ENCODE results near the gene PLS1. TPM values are rescaled to one million over a fixed set of nuclear protein-coding genes. Genes with fewer than 3 reads are reported as not detected.
"Not testable (repeated sequence)": the region's sequence is repeated elsewhere in the genome, so short reads cannot be mapped to it uniquely, and the experiment has no call there.

Gene PLS1
- polyA plus RNA-seq, 1 experiment, result 0.23 TPM

- no peak overlapping the region for H3K4me3 ChIP-seq (ENCODE audit: low read depth, low read length)
- no peak for DNase-seq (ENCODE audit: low read depth)
- no peaks in the 10 kb centered on the region for H3K27me3 ChIP-seq (ENCODE audit: control insufficient read depth, insufficient read depth, low read length)
- no peaks in the 10 kb centered on the region for H3K36me3 ChIP-seq (ENCODE audit: control insufficient read depth, insufficient read depth, low read length)
- TF ChIP-seq CTCF (IDR thresholded peaks at IDR 0.05; ENCODE audit: insufficient read depth, low read depth, low read length), result no peak
- ChIA-PET CTCF (interaction anchor here (0.8 to 1.2 kb wide), 2 partner anchors 11 to 231 kb away, joined by 3 to 4 read pairs; no protein-coding TSS in a partner anchor), POLR2A (no interaction called here)
These were observed 1.7 kb downstream of the PLS1 start for GRCh38 chr3:142597906-142598305.

- no peak overlapping the region for H3K4me3 ChIP-seq (ENCODE audit: low read depth, low read length)
- no peaks in the 10 kb centered on the region for H3K36me3 ChIP-seq (ENCODE audit: control insufficient read depth, insufficient read depth, low read length)
- DNase-seq (ENCODE audit: low read depth), result no peak
- ChIA-PET POLR2A (interaction anchor here (0.7 kb wide), 1 partner anchor 722 kb away, joined by 5 read pairs; no protein-coding TSS in a partner anchor), CTCF (interaction anchor here (2.0 kb wide), 1 partner anchor 17 kb away, joined by 6 read pairs; no protein-coding TSS in a partner anchor)
- no peak for TF ChIP-seq CTCF (IDR thresholded peaks at IDR 0.05; ENCODE audit: insufficient read depth, low read depth, low read length)
- H3K27me3 ChIP-seq (ENCODE audit: control insufficient read depth, insufficient read depth, low read length), result no peaks in the 10 kb centered on the region
These were observed 5.5 kb downstream of the PLS1 start for GRCh38 chr3:142601713-142602112.

- Histone ChIP-seq H3K36me3 (ENCODE audit: control insufficient read depth, insufficient read depth, low read length) (no peaks in the 10 kb centered on the region), H3K4me3 (ENCODE audit: low read depth, low read length) (no peak overlapping the region), H3K27me3 (ENCODE audit: control insufficient read depth, insufficient read depth, low read length) (no peaks in the 10 kb centered on the region)
- no peak for DNase-seq (ENCODE audit: low read depth)
- POLR2A ChIA-PET, result no interaction called here
- TF ChIP-seq CTCF (IDR thresholded peaks at IDR 0.05; ENCODE audit: insufficient read depth, low read depth, low read length), result no peak
- CTCF ChIA-PET, result interaction anchor here (2.0 kb wide), 1 partner anchor 16 kb away, joined by 6 read pairs; no protein-coding TSS in a partner anchor
These were observed 6.6 kb downstream of the PLS1 start for GRCh38 chr3:142602619-142603385.

- H3K4me3 ChIP-seq (ENCODE audit: low read depth, low read length); DNase-seq (ENCODE audit: low read depth); POLR2A ChIA-PET; H3K36me3 ChIP-seq (ENCODE audit: control insufficient read depth, insufficient read depth, low read length); H3K27me3 ChIP-seq (ENCODE audit: control insufficient read depth, insufficient read depth, low read length): not testable (repeated sequence)
- CTCF ChIA-PET, result interaction anchor here (2.0 kb wide), 1 partner anchor 15 kb away, joined by 6 read pairs; no protein-coding TSS in a partner anchor
These were observed 7.2 kb downstream of the PLS1 start for GRCh38 chr3:142603386-142603705.

GRCh38 chr3:142604940-142605339 lies 8.7 kb downstream of the PLS1 start:
- Histone ChIP-seq H3K4me3 (ENCODE audit: low read depth, low read length) (no peak overlapping the region), H3K36me3 (ENCODE audit: control insufficient read depth, insufficient read depth, low read length) (no peaks in the 10 kb centered on the region), H3K27me3 (ENCODE audit: control insufficient read depth, insufficient read depth, low read length) (no peaks in the 10 kb centered on the region)
- ChIA-PET CTCF (no interaction called here), POLR2A (no interaction called here)
- DNase-seq (ENCODE audit: low read depth), result no peak
- TF ChIP-seq CTCF (IDR thresholded peaks at IDR 0.05; ENCODE audit: insufficient read depth, low read depth, low read length), result no peak

Data from BJ (cell line).